GM19240 (cell line): ENCODE measurements around the gene FLT1.

Experiments used
- DNase-seq: peaks from one replicate; pipeline ENCODE4 v3.0.0; 2011; ENCODE audit warnings: low spot score; ENCODE audit not compliant: insufficient read length

The FLT1 gene

GRCh38 chr13:28463481-28463880, 31.4 kb downstream of the FLT1 start:
- DNase-seq: no peak

GRCh38 chr13:28459911-28460310, 35.0 kb downstream of the FLT1 start:
- DNase-seq: no peak

- no peak for DNase-seq
Observed at GRCh38 chr13:28458608-28459007, 36.3 kb downstream of the FLT1 start.

GRCh38 chr13:28458051-28458450, 36.9 kb downstream of the FLT1 start:
- no peak for DNase-seq

DNA sequence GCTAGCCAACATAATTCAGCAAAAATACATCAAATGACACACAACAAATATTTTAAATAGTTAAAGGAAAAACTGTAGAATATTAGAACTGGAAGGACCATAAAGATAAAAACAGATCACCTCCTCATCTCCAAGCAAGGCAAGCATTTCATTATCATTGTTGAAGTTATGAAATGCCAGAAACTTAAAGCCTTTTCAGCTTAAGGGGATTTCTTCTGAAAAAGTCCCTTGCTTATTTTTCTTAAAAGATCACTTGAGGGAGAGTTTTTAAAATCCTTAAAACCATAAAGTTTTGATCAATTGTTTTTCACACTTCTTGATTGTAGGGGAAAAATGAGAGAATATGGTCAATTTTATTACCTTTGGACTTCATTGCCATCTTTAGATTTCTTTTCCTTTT, 37.4 kb downstream of the FLT1 start:
- no peak for DNase-seq

DNA sequence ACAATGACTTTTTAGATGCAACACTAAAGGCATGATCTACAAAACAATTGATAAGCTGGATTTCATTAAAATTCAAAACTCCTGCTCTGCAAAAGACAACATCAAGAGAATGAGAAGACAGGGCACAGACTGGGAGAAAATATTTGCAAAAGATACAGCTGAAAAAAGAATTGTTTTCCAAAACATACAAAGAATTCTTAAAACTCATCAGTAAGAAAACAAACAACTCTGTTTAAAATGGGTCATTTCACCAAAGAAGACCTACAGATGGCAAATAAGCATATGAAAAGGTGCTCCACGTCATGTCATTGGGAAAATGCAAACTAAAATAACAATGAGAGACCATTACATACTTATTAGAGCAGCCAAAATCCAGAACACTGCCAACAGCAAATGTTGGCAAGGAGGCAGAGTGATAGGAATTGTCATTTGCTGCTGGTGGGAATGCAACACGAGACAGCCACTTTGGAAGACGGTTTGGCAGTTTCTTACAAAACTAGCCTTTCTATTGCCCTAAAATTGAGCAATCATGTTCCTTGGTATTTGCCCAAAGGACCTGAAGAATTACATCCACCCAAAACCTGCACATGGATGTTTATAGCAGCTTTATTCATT, 39.2 kb downstream of the FLT1 start:
- no peak for DNase-seq

- no peak for DNase-seq
Observed at GRCh38 chr13:28452755-28453154, 42.2 kb downstream of the FLT1 start.

DNA sequence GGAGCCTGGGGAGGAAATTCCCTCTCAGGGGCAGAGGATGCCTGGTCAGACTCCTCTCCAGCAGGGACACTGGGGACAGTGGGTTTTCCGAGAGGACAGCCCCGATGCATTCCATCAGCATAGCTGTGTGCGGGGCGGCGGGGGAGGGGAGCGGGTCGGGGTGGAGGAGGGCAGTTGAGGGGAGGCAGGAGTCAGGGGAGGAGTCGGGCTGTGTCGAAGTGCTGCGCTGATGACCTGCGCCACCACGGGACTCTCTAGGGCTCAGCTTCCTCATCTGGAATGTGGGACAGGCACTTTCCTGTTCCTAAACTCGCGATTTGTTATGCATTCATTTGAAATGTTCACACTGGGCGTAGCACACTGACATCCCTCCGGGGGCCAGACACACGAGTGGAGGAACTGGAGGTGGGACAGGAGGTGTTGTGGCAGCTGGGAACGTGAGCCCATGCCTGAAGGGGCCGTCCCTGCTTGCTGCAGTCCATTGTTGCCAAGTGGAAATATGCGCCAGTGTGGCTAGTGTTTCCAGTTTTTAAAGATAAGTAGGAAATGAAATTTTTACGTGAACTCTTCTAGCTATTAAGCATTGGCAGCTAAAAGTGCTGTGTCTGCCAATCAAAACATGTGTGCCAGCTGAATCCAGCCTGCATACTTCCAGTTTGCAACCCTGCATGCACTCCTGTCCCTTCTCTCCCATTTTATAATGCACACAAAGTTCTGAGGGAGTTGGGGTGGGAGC, 43.3 kb downstream of the FLT1 start:
- DNase-seq: no peak

GRCh38 chr13:28449826-28450773, 44.8 kb downstream of the FLT1 start:
- no peak for DNase-seq

GRCh38 chr13:28448651-28449358, 46.1 kb downstream of the FLT1 start:
- no peak for DNase-seq

DNA sequence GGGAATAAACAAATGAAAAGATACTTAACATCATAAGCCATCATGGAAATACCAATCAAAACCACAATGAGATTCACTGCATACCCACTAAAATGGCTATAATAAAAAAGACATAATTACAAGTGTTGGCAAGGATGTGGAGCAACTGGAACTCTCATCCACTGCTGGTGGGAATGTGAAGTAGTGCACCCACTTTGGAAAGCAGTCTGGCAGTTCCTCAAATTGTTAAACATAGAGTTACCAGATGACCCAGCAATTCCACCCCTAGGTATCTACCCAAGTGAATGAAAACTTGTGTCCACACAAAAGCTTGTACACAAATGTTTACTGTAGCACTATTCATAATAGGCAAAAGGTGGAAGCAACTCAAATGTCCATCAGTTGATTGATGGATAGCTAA, 46.9 kb downstream of the FLT1 start:
- no peak for DNase-seq

GRCh38 chr13:28447206-28447605, 47.7 kb downstream of the FLT1 start:
- no peak for DNase-seq

DNA sequence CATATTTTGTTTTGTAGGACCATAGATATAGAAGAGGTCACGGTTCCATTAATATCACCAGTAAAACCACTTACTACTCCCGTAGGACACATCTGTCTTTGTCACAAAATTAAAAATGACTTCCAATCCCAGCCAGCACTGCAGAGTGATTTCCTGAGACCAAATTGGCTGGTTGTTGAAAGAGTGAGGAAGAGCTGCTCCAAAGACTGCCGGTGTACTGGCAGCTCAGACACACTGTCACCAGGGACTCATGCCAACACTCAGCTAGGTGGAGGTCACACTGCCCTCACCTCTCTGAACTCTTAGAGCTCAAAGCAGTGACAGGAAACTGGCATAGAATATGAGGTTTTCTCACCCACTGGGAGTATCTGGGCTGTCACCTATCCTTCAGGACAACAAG, 52.1 kb downstream of the FLT1 start:
- DNase-seq: no peak

DNA sequence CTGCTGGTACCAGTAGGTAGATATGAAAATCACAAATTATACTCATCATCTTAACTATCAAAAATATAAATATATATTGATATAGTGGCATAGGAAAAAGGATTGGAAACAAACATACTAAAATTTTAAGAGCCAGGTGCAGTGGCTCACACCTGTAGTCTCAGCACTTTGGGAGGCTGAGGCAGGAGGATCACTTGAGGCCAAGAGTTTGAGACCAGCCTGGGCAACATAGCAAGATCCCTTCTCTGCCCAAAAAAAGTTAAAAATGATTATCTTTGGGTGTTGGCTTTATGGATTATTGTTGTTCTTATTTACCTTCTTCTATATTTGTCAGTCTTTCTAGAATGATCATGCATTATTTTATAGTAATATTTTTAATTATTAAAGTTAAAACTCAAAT, 53.4 kb downstream of the FLT1 start:
- DNase-seq: no peak

DNA sequence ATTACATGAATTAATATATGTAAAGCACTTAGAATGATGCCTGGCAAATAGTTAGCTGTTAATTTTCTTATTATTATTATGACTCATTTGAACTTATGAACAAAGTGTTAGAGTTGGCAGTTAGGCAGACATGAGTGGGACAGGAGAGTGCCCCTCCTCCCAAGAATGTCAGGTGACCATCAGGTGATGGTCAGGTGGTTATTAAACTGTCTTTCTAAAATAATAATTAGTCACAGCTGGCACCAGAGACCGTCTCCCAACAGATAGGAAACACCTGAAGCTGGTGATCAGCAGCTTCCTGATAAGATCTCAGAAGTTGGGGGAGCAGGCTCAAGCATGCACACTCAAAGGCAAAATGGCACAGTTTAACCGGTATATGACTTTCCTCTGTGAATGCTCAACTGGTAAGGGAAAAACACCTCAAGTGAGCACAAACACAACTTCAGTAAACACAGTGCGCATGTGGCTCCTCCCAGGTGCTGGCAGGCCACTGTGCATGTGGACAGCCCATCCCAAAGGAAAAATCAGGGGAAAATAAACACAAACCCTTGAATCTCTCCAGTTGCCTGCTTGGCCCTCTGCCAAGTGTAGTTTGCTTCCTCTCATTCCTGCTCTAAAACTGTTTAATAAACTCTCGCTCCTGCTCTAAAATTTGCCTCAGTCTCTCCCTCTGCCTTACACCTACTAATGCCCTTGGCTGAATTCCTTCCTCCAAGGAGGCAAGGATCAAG, 54.0 kb downstream of the FLT1 start:
- DNase-seq: no peak

DNA sequence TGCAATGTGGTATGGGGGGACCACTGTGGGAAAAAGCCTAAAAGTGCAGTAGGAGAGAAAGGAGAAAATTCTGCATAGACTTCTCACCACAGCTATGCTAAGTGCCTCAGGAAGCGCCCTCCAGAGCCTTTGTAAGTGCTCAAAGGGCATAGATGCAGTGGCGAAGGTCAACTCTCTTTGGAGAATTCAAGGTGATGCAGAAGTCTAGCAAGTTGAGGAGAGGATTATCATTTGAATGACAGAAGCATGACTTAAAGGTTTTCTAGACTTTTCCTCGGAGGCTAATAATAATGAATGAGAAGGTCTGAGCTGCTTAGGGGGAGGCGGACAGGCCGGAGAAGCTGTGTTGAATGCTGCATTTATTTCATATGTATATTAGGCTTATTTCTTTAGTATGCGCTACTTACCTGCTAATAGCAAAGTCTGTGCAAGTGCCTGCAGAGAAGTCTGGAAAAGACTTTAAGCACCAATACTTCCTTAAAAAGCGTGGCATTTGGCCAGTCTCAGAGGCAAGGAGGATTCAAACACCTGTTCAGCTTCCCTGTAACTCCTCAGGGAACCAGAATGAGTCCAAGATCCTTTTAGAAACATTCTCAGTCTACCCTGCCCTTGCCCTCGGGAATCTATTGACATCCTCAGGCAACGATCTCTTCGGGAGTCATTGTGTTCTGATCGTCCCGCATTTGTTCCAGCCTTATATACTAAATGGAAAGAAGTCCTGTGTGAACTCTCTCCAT, 56.2 kb downstream of the FLT1 start:
- no peak for DNase-seq

DNA sequence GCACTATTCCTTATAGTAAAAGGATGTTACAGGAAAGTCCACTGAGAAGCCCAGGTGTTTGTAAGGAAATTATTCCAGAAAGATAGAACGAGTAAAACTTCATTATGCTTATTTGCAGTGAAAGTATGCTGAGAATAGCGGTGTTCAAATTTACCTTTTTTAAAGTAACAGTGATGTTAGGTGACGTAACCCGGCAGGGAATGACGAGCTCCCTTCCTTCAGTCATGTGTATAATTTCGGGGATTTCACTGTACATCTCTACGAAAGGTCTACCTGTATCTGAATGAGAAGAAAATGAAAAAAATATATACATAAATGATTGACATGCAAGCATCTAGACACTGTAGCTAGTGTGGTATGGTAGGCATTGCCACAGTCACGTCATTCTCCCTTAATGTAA, 56.9 kb downstream of the FLT1 start:
- DNase-seq: no peak

DNA sequence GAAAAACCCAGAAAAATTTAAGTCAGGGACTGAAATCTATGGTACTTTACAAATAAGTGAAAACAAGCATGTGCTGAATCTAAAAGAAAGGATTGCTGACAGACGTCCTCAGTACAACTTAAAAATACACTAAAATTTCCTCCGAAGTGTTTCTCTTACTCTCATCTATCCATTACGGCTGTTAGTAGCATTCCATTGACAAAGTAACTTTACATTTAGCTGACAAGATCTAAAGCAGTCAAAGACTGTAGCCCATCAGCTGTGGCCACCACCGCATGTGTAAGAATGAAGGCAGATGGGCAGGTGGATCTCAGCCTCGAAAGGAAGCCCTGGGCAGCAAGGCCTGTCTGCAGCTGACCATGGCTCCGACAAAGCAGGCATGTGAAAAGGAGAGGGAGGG, 59.0 kb downstream of the FLT1 start:
- no peak for DNase-seq

DNA sequence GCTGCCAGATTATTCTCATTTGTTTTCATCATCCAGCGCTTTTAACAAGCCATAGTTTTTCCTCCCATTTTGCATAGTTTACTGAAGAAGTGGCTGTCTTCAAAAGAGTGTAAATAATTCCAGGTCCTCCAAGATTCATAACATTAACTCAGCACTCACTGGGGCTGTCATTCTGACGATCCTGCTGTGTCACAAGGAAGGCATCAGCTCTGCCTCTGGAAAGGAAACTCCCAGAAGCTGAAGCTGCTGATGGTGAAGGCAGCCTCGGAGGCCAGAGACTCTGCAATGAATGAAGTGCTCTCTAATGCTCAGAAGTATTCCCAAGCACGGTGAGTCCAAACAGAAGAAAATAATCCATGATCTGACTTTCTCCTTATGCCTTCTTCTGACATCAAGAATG, 60.0 kb downstream of the FLT1 start:
- no peak for DNase-seq
